ENCODE results near the gene CALM3.

The CALM3 gene

DNA sequence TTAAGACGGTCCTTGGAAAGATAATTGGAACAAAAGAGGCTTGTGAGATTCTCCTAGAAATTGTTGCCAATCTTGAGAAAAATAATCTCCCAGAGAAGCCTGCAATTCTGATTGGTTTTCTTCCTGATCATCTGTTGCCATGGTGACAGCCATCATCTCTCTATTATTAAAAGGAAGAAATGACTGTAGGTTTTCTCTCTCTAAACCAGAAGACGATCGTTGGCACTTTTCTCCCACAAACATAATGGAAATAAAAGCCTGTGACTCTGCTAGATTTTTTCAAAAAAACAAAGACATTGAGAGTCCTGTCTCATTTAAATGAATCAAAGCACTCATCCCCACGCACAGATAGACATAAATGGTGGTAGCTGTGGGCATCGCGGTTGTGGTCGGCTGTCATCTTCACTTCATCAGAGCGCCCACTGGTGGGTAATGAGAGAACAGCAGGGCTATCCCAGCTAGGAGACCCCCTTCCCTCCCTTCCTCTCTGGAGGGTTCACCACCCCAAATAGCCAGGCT is 21.7 kb upstream of the CALM3 start:
- ChIA-PET CTCF (interaction anchor here (0.6 kb wide), 1 partner anchor 1031 kb away, joined by 3 read pairs; no protein-coding TSS in a partner anchor), POLR2A (interaction anchor here (1.1 kb wide), 1 partner anchor 21 kb away, joined by 3 read pairs; no protein-coding TSS in a partner anchor)
- no peak for TF ChIP-seq HDGF (IDR thresholded peaks at IDR 0.05; ENCODE audit: borderline replicate concordance)
- no peak for TF ChIP-seq TARDBP (IDR thresholded peaks at IDR 0.05)
- no peak for TF ChIP-seq SP1 (IDR thresholded peaks at IDR 0.05)
- no peak for TF ChIP-seq CTBP1 (IDR thresholded peaks at IDR 0.05; ENCODE audit: borderline replicate concordance)
- TF ChIP-seq FOXK2 (IDR thresholded peaks at IDR 0.05), result no peak
- no peak for TF ChIP-seq FOXM1 (IDR thresholded peaks at IDR 0.05; ENCODE audit: borderline replicate concordance)
- no peak for TF ChIP-seq L3MBTL2 (conservative IDR thresholded peaks at IDR 0.05)
- no peak for TF ChIP-seq FOXA1 (IDR thresholded peaks at IDR 0.05)
- TF ChIP-seq LEF1 (IDR thresholded peaks at IDR 0.05; ENCODE audit: borderline replicate concordance), result no peak
- no peak for TF ChIP-seq BHLHE40 (IDR thresholded peaks at IDR 0.05; ENCODE audit: borderline replicate concordance)
- TF ChIP-seq ELF4 (IDR thresholded peaks at IDR 0.05), result no peak
- no peak for TF ChIP-seq SUZ12 (IDR thresholded peaks at IDR 0.05)
- TF ChIP-seq NFRKB (IDR thresholded peaks at IDR 0.05), result no peak
- no peak for DNase-seq (ENCODE audit: extremely low spot score)

DNA sequence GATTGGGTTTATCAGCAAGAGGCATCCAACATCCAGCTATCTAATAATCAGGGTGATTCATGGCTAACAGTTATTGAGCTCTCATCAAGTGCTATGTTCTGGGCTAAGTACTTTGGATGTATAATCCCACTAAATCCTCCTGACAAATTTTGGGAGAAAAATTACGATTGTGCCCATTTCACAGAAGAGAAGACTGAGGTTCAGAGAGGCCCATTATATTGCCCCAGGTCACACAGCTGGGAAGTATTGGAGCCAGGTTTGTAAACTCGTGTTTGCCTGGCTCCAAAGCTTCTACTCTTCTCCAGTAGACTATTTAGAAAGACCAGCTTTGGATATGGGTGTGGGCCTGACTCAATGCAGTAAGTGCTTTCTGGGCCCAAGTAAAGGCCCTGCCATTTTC is 20.9 kb upstream of the CALM3 start:
- no peak for DNase-seq (ENCODE audit: extremely low spot score)
- ChIA-PET CTCF (no interaction called here), POLR2A (interaction anchor here (1.1 kb wide), 1 partner anchor 20 kb away, joined by 3 read pairs; no protein-coding TSS in a partner anchor)
- TF ChIP-seq CTBP1 (IDR thresholded peaks at IDR 0.05; ENCODE audit: borderline replicate concordance) (no peak), FOXM1 (IDR thresholded peaks at IDR 0.05; ENCODE audit: borderline replicate concordance) (no peak), SUZ12 (IDR thresholded peaks at IDR 0.05) (no peak), ARNT (IDR thresholded peaks at IDR 0.05) (no peak), BHLHE40 (IDR thresholded peaks at IDR 0.05; ENCODE audit: borderline replicate concordance) (no peak), LEF1 (IDR thresholded peaks at IDR 0.05; ENCODE audit: borderline replicate concordance) (no peak)

DNA sequence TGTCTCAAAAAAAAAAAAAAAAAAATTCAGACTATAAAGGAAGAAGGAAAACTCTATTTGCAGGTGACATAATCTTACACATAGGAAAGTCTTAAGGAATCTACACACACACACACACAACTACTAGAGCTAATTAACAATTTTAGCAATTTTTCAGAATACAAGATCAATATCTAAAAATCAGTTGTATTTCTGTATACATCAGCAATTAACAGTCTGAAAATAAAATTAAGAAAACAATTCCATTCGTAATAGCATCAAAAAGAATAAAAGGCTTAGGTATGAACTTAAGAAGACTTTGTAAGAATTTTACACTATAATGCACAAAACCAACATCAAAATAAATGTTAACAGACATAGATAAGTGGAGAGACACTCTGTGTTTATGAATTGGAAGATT is 15.6 kb upstream of the CALM3 start:
- ChIA-PET CTCF (no interaction called here), POLR2A (interaction anchor here (0.7 to 1.4 kb wide), 2 partner anchors 8 to 15 kb away, joined by 3 read pairs; partner anchors contain the start of gene CALM3)
- TF ChIP-seq, protein P1, sequence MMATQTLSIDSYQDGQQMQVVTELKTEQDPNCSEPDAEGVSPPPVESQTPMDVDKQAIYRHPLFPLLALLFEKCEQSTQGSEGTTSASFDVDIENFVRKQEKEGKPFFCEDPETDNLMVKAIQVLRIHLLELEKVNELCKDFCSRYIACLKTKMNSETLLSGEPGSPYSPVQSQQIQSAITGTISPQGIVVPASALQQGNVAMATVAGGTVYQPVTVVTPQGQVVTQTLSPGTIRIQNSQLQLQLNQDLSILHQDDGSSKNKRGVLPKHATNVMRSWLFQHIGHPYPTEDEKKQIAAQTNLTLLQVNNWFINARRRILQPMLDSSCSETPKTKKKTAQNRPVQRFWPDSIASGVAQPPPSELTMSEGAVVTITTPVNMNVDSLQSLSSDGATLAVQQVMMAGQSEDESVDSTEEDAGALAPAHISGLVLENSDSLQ (IDR thresholded peaks at IDR 0.05), result no peak
- no peak for TF ChIP-seq CTBP1 (IDR thresholded peaks at IDR 0.05; ENCODE audit: borderline replicate concordance)
- no peak for TF ChIP-seq ARNT (IDR thresholded peaks at IDR 0.05)
- TF ChIP-seq SP1 (IDR thresholded peaks at IDR 0.05), result no peak
- no peak for TF ChIP-seq FOXM1 (IDR thresholded peaks at IDR 0.05; ENCODE audit: borderline replicate concordance)
- no peak for TF ChIP-seq ELF4 (IDR thresholded peaks at IDR 0.05)
- no peak for TF ChIP-seq HDGF (IDR thresholded peaks at IDR 0.05; ENCODE audit: borderline replicate concordance)
- no peak for TF ChIP-seq L3MBTL2 (conservative IDR thresholded peaks at IDR 0.05)
- TF ChIP-seq LEF1 (IDR thresholded peaks at IDR 0.05; ENCODE audit: borderline replicate concordance), result no peak
- no peak for TF ChIP-seq FOXK2 (IDR thresholded peaks at IDR 0.05)
- TF ChIP-seq TARDBP (IDR thresholded peaks at IDR 0.05), result no peak
- DNase-seq (ENCODE audit: extremely low spot score), result no peak

DNA sequence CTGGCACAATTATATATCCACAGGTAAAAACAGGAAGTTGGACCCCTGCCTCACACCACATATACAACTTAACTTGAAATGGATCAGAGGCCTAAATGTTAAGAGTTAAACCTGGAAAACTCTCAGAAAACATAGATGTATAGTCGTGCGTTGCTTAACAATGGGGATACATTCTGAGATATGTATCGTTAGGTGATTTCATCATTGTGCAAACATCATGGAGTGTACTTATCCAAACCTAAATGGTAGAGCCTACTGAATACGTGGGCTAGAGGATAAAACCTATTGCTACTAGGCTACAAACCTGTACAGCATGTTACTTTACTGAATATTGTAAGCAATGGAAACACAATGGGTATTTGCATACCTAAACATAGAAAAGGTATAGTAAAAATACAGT is 14.8 kb upstream of the CALM3 start:
- POLR2A ChIA-PET, result interaction anchor here (1.4 kb wide), 1 partner anchor 15 kb away, joined by 3 read pairs; the partner anchor contains the start of gene CALM3

GRCh38 chr19:46587861-46588260 is 13.3 kb upstream of the CALM3 start:
- POLR2A ChIA-PET, result interaction anchor here (1.5 kb wide), 1 partner anchor 12 kb away, joined by 9 read pairs; no protein-coding TSS in a partner anchor
- no peak for DNase-seq (ENCODE audit: extremely low spot score)
- CTCF ChIA-PET, result no interaction called here
- TF ChIP-seq SUZ12 (IDR thresholded peaks at IDR 0.05) (no peak), LEF1 (IDR thresholded peaks at IDR 0.05; ENCODE audit: borderline replicate concordance) (no peak), NFRKB (IDR thresholded peaks at IDR 0.05) (no peak), FOXM1 (IDR thresholded peaks at IDR 0.05; ENCODE audit: borderline replicate concordance) (no peak), BHLHE40 (IDR thresholded peaks at IDR 0.05; ENCODE audit: borderline replicate concordance) (no peak), FOXK2 (IDR thresholded peaks at IDR 0.05) (no peak), SP1 (IDR thresholded peaks at IDR 0.05) (no peak), ARNT (IDR thresholded peaks at IDR 0.05) (no peak), TARDBP (IDR thresholded peaks at IDR 0.05) (no peak)
- TF ChIP-seq, protein P1 (IDR thresholded peaks at IDR 0.05), result no peak

More for the DNA sequence above, 14.8 kb upstream of the CALM3 start:
- CTCF ChIA-PET, result no interaction called here
- TF ChIP-seq FOXK2 (IDR thresholded peaks at IDR 0.05), result no peak
- no peak for DNase-seq (ENCODE audit: extremely low spot score)

DNA sequence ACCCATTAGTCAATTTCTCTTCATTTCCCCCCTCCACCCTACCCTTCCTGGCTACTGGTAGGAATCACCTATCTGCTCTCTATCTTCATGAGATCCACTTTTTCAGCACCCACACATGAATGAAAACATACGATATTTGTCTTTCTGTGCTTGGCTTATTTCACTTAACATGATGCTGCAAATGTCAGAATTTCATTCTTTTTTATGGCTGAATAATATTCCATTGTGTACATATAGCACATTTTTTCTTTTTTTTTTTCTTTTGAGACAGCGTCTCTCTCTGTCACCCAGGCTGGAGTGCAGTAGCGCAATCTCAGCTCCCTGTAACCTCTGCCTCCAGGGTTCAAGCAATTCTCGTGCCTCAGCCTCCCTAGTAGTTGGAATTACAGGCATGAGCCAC is 9.9 kb upstream of the CALM3 start:
- TF ChIP-seq ELF4 (IDR thresholded peaks at IDR 0.05) (no peak), SP1 (IDR thresholded peaks at IDR 0.05) (no peak), SUZ12 (IDR thresholded peaks at IDR 0.05) (no peak), FOXK2 (IDR thresholded peaks at IDR 0.05) (no peak), TARDBP (IDR thresholded peaks at IDR 0.05) (no peak), CTBP1 (IDR thresholded peaks at IDR 0.05; ENCODE audit: borderline replicate concordance) (no peak), FOXA1 (IDR thresholded peaks at IDR 0.05) (no peak), NFRKB (IDR thresholded peaks at IDR 0.05) (no peak), LEF1 (IDR thresholded peaks at IDR 0.05; ENCODE audit: borderline replicate concordance) (no peak), FOXM1 (IDR thresholded peaks at IDR 0.05; ENCODE audit: borderline replicate concordance) (no peak), ZNF384 (IDR thresholded peaks at IDR 0.05) (no peak), HDGF (IDR thresholded peaks at IDR 0.05; ENCODE audit: borderline replicate concordance) (no peak), L3MBTL2 (conservative IDR thresholded peaks at IDR 0.05) (no peak), BHLHE40 (IDR thresholded peaks at IDR 0.05; ENCODE audit: borderline replicate concordance) (no peak)
- TF ChIP-seq, protein P1 (IDR thresholded peaks at IDR 0.05), result no peak
- no peak for DNase-seq (ENCODE audit: extremely low spot score)
- ChIA-PET CTCF (no interaction called here), POLR2A (no interaction called here)

All from HEK293T (cell line).